KOPT-K1 (cell line): ENCODE data around the gene NFASC.

Experiments
- H3K27ac ChIP-seq: fragments of 200-600 bp; sonication (generic); 2 replicates; pipeline ENCODE4 v1.5.1; 2016; ENCODE audit warnings: antibody characterized with exemption, mild to moderate bottlenecking, low read depth, low read length; ENCODE audit not compliant: poor library complexity, severe bottlenecking
- H3K36me3 ChIP-seq: fragments of 200-600 bp; sonication (generic); 2 replicates; pipeline ENCODE4 v1.5.1; 2017; ENCODE audit warnings: antibody characterized with exemption, mild to moderate bottlenecking, low read length, moderate library complexity; ENCODE audit not compliant: insufficient read depth
- H3K9me3 ChIP-seq: fragments of 200-600 bp; sonication (generic); 2 replicates; pipeline ENCODE4 v1.5.1; 2017; ENCODE audit warnings: antibody characterized with exemption, low read length, mild to moderate bottlenecking; ENCODE audit not compliant: insufficient read depth, poor library complexity, severe bottlenecking

Gene NFASC

GRCh38 chr1:204842369-204842768 is 28.3 kb upstream of the NFASC start:
- H3K36me3 ChIP-seq, result no peaks in the 10 kb centered on the region
- H3K9me3 ChIP-seq, result no peaks in the 10 kb centered on the region
- H3K27ac ChIP-seq, result no peak overlapping the region

- Histone ChIP-seq H3K36me3 (no peaks in the 10 kb centered on the region), H3K9me3 (no peaks in the 10 kb centered on the region), H3K27ac (no peak overlapping the region)
Observed at GRCh38 chr1:204842892-204843291, 27.8 kb upstream of the NFASC start.

- no peak overlapping the region for H3K27ac ChIP-seq
- no peaks in the 10 kb centered on the region for H3K36me3 ChIP-seq
- H3K9me3 ChIP-seq, result no peaks in the 10 kb centered on the region
Observed at GRCh38 chr1:204846546-204846945, 24.1 kb upstream of the NFASC start.

GRCh38 chr1:204848579-204848978 is 22.1 kb upstream of the NFASC start:
- H3K27ac ChIP-seq, result no peak overlapping the region
- H3K9me3 ChIP-seq, result no peaks in the 10 kb centered on the region
- H3K36me3 ChIP-seq, result no peaks in the 10 kb centered on the region

GRCh38 chr1:204852854-204853253 is 17.8 kb upstream of the NFASC start:
- H3K9me3 ChIP-seq, result no peaks in the 10 kb centered on the region
- H3K27ac ChIP-seq, result no peak overlapping the region
- no peaks in the 10 kb centered on the region for H3K36me3 ChIP-seq

- Histone ChIP-seq H3K27ac (no peak overlapping the region), H3K36me3 (no peaks in the 10 kb centered on the region), H3K9me3 (no peaks in the 10 kb centered on the region)
Observed at GRCh38 chr1:204853436-204853835, 17.2 kb upstream of the NFASC start.

- no peaks in the 10 kb centered on the region for H3K36me3 ChIP-seq
- H3K9me3 ChIP-seq, result no peaks in the 10 kb centered on the region
- no peak overlapping the region for H3K27ac ChIP-seq
Observed at GRCh38 chr1:204854286-204854685, 16.4 kb upstream of the NFASC start.

- no peaks in the 10 kb centered on the region for H3K9me3 ChIP-seq
- H3K36me3 ChIP-seq, result no peaks in the 10 kb centered on the region
- H3K27ac ChIP-seq, result no peak overlapping the region
Observed at GRCh38 chr1:204858363-204858821, 12.3 kb upstream of the NFASC start.

- no peak overlapping the region for H3K27ac ChIP-seq
- H3K36me3 ChIP-seq, result no peaks in the 10 kb centered on the region
- H3K9me3 ChIP-seq, result no peaks in the 10 kb centered on the region
Observed at GRCh38 chr1:204859861-204860267, 10.8 kb upstream of the NFASC start.

GRCh38 chr1:204863024-204863423 is 7.6 kb upstream of the NFASC start:
- H3K27ac ChIP-seq, result no peak overlapping the region
- no peaks in the 10 kb centered on the region for H3K36me3 ChIP-seq
- no peaks in the 10 kb centered on the region for H3K9me3 ChIP-seq

- no peaks in the 10 kb centered on the region for H3K9me3 ChIP-seq
- H3K27ac ChIP-seq, result no peak overlapping the region
- no peaks in the 10 kb centered on the region for H3K36me3 ChIP-seq
Observed at GRCh38 chr1:204863730-204864129, 6.9 kb upstream of the NFASC start.

GRCh38 chr1:204866051-204866596 is 4.5 kb upstream of the NFASC start:
- Histone ChIP-seq H3K27ac (no peak overlapping the region), H3K9me3 (no peaks in the 10 kb centered on the region), H3K36me3 (no peaks in the 10 kb centered on the region)

GRCh38 chr1:204867203-204867602 is 3.5 kb upstream of the NFASC start:
- Histone ChIP-seq H3K27ac (no peak overlapping the region), H3K9me3 (no peaks in the 10 kb centered on the region), H3K36me3 (no peaks in the 10 kb centered on the region)

- no peak overlapping the region for H3K27ac ChIP-seq
- H3K36me3 ChIP-seq, result no peaks in the 10 kb centered on the region
Observed at GRCh38 chr1:204867666-204868339, 2.9 kb upstream of the NFASC start.

GRCh38 chr1:204868340-204868700 is 2.3 kb upstream of the NFASC start:
- Histone ChIP-seq H3K27ac (no peak overlapping the region), H3K36me3 (no peaks in the 10 kb centered on the region), H3K9me3 (no peaks in the 10 kb centered on the region)

More at GRCh38 chr1:204867666-204868339, 2.9 kb upstream of the NFASC start:
- no peaks in the 10 kb centered on the region for H3K9me3 ChIP-seq

GRCh38 chr1:204869097-204869496 is 1.6 kb upstream of the NFASC start:
- Histone ChIP-seq H3K27ac (no peak overlapping the region), H3K9me3 (no peaks in the 10 kb centered on the region), H3K36me3 (no peaks in the 10 kb centered on the region)
